GM18508 (cell line): ENCODE data around the gene HOMER2.
"Not testable (repeated sequence)": the region's sequence is repeated elsewhere in the genome, so short reads cannot be mapped to it uniquely, and the experiment has no call there.

Experiments used
- ATAC-seq: cut with Tn5 transposase; IDR thresholded peaks from one replicate; pipeline ENCODE4 v1.9.1; 2021; ENCODE audit warnings: moderate number of reproducible peaks; ENCODE audit not compliant: insufficient read depth, unreplicated experiment

The HOMER2 gene

GRCh38 chr15:82843566-82843965, 109.0 kb downstream of the HOMER2 start:
- no peak for ATAC-seq

DNA sequence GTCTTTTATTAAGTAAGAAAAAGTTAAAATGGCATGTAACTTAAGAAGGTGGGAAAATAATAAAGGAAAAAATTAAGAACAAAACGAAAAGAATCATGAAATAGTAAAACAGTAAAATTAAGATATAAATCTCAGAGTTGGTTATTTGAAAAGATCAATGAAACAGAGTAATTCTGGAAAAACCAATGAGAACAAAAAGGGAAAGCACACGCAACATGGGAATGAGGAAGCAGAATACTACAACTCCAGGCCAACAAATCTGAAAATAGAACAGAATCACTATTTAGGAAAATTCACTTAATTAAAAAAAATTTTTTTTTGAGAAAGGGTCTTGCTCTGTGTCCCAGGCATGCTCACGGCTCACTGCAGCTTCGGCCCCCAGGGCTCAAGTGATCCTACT, 112.4 kb downstream of the HOMER2 start:
- ATAC-seq: no peak

DNA sequence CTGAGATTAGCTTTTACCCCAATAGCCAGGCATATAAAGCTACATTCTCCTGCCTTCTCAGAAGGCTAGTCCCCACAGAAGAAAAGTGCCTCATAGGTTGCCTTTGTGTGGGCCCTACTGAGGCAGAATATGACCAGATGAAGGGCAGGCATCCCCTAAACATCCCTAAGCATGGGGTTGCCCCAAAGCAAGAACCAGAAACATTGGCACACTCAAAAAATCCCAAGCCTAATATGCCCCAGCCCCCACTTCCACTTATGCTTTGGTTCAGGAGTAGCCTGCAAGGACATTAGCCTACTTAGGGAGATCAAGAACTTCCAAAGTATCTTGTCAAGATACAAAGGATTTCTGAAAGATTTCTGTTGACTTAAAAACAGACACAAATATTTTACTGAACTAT, 113.4 kb downstream of the HOMER2 start:
- ATAC-seq: no peak

DNA sequence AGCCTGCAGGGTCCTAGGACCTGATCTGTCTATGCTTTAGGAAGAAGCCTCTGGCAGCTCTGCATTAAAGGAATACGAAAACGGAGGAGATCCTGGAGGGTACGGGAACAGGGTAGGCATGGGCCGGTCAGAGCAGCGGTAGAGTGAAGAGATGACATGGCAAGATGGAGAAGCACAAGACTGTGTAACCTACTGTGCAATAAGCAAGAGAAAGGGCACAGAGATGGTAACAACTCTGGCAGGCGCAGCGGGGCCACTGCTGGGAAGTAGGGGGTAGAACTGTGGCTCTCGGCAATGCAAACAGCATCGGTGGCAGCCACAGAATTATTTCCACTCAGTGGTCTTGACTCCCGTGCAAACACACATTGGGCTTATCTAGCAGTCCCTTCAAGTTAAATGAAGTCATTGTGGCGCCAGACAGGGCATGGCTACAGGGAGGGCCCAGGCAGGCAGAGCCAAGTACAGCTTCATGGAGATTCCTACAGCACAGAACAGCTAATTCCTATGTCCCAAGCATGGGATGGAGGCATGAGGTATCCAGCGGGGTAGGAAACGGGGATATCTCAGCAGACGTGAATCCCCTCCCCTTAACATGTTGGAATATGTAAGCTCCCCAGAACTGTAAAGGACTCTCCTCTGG, 114.3 kb downstream of the HOMER2 start:
- no peak for ATAC-seq

GRCh38 chr15:82835391-82835917, 117.1 kb downstream of the HOMER2 start:
- ATAC-seq: no peak

- ATAC-seq: no peak
Observed at GRCh38 chr15:82833362-82833682, 119.2 kb downstream of the HOMER2 start.

DNA sequence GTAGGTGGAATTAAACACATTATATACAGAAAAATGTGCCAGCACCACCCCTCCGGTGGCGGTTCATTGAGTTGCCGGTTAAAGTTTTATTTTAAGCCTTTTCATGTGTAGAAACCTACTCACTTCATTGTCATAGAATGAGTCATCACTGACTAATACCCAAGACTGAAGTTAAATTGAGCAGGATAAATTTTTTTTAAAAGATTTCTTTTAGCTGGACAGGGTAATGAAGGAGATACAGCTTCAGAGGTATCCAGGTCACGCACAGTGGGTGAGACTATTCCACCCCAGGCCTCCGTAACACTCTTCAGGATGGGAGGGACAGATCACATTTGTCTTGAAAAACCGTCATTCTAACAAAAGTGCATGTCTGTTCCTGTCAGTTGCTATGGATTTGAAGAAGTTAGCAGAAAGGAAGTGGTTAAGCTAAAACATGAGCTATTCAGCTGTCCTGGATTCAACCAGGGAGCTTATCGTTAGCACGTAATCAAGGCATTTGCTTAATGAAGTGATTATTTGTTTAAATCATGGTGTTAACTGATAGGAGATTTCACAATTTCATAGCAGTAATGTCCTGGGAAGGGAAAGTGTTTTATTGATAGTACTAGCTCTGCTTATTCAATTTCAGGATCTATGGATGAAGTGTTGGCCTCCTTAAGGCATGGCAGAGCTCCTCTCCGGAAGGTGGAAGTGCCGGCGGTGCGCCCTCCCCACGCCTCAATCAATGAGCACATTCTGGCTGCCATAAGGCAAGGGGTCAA, 119.7 kb downstream of the HOMER2 start:
- peak; percentile 74 for ATAC-seq

DNA sequence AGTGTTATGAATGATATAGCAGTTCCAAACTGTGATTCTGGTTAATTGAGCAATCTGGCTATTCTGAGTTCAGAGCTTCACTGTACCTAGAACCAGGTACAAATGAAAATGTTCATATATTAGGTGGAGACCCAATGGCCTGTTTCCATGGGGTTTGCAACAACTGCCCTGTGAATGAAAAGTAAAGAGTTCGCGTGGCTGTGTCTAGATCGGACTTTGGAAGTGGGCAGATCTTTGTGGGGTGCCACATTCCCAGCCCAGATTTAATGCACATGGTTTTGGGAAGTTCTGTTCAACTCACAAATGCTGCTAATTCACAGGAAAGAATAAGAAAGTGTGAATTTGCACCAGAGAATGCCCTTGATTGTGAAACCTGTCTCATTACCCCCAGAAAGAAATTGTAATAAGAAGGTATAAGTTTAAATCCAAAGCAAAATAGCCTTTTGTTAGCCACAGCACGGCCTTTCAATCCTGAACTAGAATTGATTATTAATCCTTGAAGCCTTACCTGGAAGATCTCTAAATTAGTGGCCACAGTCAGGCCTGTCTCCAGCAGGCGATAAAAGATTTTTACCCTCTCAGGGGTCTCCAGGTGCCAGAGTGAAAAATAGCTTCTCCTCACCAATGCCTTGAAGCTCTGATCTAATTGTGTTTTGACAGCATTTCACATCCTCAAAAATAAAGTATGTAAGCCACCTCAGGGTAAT, 120.5 kb downstream of the HOMER2 start:
- ATAC-seq: no peak

GRCh38 chr15:82830427-82831173, 121.9 kb downstream of the HOMER2 start:
- no peak for ATAC-seq

- no peak for ATAC-seq
Observed at GRCh38 chr15:82829234-82829633, 123.3 kb downstream of the HOMER2 start.

GRCh38 chr15:82828075-82828474, 124.4 kb downstream of the HOMER2 start:
- no peak for ATAC-seq

- ATAC-seq: no peak
Observed at GRCh38 chr15:82823049-82823448, 129.5 kb downstream of the HOMER2 start.

DNA sequence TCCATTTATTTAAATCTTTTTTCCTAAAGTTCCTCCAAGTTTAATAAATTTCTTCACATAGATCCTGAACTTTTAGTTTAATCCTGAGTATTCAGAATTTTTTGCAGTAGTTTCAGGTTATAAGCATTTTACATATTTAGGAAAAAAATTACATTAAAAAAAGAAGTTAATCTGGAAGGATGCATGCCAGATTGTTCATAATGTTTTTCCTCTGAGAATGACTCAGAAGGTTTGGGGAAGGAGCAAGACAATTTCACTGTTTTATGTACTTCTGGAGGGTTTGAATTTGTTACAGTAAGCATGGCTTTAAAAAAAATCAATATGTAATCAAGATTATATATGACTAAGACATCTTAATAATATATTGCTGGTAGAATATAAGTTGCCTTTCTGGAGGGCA, 130.7 kb downstream of the HOMER2 start:
- not testable (repeated sequence) for ATAC-seq

- not testable (repeated sequence) for ATAC-seq
Observed at GRCh38 chr15:82821396-82821795, 131.1 kb downstream of the HOMER2 start.

DNA sequence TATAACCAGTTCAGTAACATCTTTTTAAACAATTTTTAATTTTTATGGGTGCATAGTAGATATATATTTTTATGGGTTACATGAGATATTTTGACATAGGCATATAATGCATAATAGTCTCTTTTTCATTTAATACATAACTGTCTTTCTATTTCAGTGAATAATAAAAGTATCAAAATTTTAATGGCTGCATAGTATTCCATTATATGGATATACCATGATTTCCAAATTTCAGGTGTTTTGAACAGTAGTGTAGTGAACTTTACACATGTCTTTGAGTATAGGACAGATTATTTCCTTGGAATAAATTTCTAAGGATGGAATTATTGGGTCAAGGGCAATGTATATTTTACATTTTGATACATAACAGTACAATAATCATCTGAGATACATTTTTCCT, 132.4 kb downstream of the HOMER2 start:
- ATAC-seq: no peak

DNA sequence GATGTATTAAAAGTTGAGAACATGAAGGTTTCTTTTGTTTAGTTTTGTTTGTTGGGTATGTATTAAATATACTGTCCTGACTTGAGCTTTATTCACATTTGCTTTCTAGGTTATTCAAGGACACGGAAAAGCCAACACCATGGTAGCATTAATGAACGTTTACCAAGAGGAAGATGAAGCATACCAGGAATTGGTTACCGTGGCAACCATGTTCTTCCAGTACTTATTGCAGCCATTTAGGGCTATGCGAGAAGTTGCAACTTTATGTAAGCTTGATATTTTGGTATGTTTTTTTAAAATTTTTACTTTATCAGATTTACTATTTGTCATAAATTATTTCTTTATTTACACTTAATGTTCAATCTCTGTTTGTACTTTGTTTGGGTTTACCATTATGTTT, 139.5 kb downstream of the HOMER2 start:
- ATAC-seq: no peak

- no peak for ATAC-seq
Observed at GRCh38 chr15:82810890-82811426, 141.6 kb downstream of the HOMER2 start.

DNA sequence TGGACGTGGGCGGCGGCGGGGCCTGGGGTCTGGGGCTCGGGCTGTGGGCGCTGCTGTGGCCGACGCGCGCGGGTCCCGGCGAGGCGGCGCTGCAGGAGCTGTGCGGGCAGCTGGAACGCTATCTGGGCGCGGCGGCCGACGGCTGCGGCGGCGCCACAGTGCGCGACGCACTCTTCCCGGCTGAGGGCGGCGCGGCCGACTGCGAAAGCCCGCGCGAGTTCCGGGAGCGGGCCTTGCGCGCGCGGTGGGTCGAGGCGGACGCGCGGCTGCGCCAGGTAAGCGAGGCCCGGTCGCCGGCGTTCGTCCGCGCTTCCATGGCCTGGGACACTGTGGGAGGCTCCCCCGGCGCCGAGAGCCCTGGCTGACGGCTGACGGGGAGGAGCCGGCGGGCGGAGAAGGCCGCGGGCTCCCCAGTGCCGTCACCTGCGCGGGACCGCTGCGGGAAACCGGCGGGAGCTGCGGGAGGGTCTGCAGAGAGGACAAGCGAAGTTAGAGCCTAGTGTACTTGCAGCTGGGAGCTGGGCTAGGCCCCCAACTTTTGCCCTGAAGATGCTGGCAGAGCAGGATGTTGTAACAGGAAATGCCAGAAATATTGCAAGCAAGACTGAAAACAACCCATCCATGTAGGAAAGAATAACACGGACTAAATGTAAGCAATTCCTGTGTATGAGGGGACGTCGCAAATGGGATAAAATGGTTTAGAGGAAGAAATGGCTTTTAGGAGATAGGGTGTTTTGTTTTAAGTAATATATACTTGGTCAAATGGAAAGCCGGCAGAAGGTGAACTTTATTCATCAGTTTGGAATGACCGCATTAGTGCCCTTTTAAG, 142.2 kb downstream of the HOMER2 start:
- no peak for ATAC-seq

DNA sequence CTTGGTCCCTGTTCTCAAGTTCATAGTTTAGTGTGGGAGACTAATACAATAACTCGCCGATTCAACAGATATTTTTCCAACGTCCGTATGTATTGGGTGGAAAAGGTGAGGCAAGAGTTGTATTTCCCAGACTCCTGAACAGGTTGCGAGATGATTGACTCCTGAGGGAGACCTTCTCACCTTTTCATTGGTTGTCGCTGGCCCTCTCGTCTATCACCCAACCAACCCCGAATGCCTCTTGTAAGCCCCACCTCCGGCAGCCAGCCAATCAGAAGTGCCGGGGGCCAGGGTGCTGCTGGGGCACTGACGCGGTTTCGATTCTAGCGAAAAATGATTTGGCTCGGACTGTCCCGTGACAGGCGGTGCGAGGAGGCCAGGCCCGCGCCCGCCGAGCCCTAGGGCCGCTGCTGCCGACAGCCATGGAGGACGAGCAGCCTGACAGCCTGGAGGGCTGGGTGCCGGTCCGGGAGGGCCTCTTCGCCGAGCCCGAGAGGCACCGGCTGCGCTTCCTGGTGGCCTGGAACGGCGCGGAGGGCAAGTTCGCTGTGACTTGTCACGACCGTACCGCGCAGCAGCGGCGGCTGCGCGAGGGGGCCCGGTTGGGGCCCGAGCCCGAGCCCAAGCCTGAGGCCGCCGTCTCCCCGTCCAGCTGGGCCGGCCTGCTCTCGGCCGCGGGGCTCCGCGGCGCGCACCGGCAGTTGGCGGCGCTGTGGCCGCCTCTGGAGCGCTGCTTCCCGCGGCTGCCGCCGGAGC, 143.0 kb downstream of the HOMER2 start, which contains the start of gene WHAMM:
Gene WHAMM, plus strand, starts transcription at position 321 of the 753 bp plus-strand sequence. Its CDS starts 99 bp downstream, at position 420.
- ATAC-seq: peak; percentile 53
